Ammon's horn (tissue), 1 donor: ENCODE measurements around the gene C1R.

ENCODE experiments used
- DNase-seq: peaks from one replicate; pipeline ENCODE4 v3.0.0-alpha.2; 2016; ENCODE audit warnings: low spot score

Gene C1R

DNA sequence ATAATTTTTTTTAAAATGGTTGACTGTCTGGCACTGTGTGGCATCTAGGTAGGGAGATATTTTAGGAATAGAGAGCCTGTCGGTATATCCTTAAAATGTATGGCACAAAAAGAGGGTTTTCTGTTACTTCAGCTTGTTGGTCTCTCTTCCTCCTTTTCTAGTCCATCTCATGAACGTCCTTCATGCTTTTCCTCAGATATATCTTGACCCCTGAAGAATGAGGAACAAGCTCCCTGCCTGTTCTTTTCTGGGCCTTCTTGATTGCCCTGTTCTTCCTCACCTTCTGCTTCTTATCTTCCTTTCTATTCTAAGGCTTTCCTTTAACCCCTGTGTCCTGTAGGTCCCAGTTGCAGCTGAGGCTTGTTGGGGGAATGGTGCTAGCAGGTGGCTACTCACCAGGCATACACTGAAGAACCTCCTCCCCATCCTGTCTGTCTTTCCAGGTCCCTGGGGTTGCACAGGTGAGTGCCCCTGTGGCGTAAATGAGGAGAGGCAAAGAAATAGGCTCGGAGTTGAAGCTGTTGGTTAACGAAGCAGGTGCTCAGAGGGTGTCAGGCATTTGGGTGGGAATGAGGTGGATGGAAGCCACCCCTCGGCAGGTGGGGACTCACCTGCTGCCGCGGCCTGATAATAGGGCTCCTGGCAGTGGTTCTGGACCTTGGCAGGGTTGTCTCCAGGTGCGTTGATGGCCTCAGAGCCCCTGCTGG is 7.2 kb upstream of the C1R start:
- no peak for DNase-seq

DNA sequence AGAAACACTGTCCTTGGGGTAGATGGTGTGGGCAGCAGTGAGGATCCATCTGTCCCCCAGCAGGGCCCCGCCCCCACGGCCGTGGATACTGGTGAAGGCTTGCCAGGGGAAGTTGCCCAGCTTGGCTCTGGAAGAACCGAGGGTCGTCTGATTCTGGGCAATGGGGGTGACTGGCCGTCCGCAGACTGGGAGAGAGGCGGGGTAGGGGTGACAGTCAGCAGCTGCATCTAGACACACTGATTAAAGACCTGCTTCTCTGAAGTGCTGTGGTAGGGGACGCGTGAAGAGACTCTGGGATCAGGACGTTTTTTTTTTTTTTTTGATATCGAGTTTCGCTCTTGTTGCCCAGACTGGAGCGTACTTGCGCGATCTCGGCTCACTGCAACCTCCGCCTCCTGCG is 4.7 kb upstream of the C1R start:
- no peak for DNase-seq

DNA sequence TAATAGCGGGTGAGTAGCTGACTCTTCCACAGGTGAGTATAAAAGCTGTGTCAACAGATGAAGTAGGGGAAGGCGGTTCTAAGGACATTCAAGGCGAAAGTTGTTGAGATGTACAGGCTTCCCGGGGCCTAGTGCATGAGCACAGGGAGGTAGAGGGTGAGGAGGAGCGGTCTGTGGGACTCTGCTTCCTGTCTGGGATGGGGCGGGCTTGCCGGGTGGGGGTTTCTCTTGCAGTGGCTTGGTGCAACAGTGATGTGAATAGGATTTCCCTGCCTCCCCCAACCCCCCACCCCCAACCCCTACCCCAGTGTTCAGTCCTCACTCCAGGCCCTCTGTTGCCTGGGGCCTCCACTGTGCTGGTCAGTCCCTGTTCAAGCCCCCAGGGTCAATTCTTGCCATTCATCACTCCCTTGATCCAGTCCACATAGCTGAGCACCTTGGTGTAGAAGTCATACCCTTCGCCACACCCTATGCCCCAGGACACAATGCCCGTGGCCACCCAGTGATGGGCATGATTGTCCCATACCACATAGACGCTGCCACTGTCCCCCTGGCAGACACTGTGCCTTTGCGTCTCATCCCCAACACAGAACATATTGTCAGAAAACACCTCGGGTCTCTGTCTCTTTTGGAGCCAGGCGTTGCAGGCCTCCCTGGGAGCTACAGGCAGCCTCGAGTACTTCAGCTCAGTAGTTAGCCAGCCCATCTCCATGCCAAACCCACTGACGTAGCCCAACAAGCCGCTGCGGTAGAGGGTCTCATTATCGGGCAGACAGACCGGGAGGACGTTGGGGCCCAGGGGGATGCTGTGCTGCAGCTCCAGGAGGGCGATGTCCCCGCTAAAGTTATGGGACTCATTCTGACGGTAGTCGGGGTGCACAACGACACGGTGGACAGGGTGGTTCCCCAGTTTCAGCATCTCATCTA is 4.0 kb upstream of the C1R start:
- DNase-seq: no peak

DNA sequence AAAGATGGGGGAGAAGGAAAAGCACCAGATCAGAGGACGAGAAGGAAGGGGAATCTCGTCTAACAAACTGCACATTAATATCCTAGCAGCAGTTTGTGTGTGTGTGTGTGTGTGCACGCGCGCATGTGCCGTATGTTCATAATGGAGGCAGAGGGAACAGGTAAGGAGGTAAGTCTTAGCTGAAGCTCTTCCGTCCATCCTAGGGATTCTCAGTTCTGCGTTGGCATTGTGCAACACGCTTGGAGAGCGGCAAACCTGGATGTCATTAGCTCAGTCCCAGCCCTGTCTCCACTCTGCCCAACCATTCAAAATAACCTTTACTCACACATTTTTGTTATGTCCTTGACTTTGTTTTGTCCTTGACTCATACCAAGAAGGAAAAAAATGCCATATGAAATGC is 1.6 kb upstream of the C1R start:
- DNase-seq: no peak

DNA sequence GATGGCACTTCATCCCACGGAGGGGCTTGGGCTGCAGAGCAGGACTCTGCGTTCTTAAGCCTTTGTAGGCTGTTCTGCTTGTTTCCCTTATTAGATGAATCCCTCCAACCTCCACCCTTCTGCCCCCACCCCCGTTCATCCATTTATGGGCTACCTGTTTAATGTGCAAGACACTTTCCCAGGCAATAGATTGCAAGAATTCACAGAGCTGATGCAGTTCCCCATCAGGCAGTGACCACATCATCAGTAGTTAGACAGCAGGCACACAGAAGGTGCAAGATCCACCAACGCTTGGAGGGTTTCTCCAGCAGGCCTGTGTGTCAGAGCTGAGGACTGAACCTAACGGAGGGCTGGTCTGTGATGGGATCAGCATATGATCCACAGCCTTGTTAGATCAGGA is 1.2 kb upstream of the C1R start:
- DNase-seq: no peak

DNA sequence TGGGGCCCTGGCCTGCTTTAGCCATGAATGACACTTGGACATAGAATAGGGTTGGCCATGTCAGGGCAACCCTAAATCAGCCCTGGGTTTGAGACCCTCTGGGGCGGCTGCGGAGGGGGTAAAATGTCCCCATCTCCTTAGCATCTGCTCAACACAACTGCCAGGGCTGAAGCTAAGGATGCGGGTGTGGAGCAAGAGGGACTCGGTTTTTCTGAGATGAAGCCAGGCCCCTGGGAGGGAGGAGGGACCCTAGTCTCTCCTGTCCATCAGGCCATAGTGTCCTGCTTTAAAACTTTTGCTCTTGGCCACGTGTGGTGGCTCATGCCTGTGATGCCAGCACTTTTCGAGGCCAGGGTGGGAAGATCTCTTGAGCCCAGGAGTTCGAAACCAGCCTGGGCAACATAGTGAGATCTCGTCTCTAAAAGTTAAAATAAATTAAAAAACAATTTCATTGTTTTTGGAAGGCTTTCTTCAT is 778 bp upstream of the C1R start:
- DNase-seq: no peak

DNA sequence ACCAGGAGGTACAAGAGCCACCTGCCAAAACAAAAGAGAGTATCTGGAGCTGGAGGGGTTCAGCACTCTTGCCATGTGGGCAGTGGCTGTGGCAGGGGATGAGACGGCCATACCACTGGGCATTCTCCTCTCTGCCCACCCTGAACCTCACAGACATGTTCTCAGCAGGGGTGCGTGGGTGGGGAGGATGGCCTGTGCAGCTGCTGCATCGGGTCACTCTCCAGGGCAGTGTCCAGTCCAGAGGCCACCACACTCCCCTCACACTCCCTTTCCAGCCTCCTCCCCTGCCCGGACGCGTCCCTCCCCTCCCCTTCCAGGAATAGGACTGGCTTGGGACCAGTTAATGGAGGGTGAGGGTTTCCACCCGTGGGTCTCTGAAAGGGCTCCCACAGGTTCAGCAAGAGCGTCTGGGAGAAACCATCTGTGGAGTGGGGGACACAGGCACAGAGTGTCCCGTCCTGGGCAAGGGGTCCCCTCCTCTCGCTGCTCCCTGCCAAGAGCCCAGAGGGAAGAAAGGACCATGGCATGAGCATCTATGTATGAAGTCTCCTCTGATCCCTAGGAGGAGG is 501 bp downstream of the C1R start:
- no peak for DNase-seq

DNA sequence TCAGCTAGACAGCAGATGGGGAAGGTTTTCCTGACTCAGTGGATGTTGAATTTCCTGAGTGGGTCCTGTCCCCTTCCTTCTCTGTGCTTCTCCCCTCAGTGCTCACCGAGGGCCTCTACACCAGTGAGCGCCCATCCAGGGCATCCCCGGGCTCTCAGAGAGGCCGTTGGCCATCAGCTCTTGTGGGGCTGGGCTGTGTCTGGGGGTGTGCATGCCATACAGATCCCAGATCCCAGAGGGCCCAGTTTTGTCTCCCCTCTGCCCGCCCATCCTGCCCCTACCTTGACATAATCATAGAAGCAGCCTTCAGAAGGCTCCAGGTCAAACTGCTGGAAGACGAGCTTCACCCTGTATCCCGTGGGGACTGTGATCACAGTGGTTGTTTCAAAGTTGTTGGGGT is 1.1 kb downstream of the C1R start:
- DNase-seq: no peak

DNA sequence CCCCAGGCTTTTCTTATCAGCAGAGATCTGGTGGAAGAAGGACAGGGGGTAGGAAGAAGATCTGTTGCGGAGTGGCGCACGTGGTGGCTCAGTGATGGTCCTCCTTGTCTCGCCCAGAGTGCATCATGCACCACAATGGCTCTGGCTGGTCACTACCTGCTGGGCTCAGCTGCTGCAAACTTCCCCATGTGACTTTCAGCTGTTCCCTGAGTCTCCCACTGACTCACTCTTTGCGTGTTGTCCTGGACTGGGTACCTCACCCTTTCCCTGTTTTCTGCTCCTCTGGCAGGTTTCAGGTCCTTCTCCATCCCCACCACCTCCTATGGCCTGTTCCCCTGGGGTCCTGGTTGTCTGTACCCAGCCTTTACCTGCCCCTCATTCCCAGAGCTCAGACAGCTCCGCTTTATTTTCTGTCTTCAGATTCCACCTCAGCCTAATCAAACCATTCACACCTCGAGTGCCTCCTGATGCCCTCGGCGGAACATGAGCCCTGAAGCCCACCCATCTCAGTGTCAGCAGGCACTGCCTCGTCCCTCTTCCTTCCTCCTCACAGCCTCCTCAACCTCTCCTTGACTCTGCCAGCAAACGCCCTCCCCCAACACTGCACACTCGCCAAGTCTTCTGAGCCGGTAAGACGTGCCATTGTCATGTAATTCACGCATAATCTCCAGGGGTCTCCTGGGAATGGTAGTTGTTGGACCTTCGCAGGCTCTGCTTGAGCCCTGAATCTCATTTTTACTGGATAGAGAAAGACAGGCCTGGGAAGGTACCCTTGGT is 1.8 kb downstream of the C1R start:
- DNase-seq: no peak

DNA sequence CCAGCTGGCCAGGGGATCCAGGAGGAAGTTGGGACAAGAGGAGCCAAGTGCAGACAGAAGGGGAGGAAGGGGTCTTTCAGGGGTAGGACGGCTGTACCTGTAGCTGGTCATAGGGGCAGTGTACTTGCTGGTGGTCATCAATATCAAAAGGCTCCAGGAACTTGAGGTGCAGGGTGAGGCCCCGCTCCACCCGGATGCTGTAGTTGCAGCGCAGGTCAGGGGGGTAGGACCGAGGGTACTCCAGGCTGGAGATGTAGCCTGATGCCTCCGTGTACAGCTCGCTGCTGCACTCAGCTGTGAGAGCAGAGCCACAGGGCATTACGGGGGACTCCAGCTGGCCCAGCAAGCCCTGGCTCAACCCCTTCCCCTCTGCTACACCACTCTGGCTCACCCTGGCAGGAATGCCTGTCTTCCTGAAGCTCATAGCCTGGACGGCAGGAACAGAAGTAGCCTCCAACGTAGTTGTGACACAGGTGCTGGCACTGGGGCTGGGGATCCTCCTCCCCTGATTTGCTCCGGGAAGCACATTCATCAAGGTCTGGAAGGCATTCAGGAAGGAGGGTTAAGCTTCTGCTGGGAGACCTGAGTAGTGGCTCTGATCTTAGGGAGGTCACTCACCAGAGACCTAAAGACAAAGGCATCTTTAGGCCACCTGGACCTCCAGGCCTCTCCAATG is 2.9 kb downstream of the C1R start:
- no peak for DNase-seq

DNA sequence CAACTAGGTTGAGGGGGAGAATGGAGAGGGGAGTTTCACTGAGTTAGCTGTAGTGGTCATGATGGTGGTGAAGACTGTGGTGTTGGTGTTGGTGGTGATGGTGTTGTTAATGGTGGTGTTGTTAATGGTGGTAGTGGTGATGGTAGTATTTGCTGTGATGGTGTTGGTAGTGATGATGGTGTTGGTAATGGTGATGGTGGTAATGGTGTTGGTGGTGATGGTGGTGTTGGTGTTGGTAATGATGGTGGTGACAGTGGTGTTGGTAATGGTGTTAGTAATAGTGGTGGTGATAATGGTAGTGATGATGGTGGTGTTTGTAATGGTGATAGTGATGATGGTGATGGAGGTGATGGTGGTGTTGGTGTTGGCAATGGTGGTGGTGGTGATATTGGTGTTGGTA is 9.1 kb downstream of the C1R start:
- no peak for DNase-seq

DNA sequence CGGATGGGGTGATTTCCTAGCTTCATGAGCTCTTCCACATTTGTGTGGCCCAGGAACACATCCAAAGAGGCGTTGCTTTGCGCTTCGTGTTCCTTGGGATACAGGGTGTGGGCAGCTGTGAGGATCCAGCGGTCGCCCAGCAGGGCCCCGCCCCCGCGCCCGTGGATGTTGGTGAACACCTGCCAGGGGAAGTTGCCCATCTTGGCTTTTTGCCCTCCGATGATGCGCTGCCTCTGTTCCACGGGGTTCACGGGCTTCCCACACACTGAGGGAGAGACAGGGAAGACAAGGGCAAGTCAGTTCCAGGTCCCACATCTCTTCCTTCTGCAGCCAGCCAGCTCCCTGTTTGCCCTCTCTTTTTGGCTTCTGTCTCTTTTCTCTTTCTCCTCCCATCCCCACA is 11.2 kb downstream of the C1R start:
- no peak for DNase-seq

DNA sequence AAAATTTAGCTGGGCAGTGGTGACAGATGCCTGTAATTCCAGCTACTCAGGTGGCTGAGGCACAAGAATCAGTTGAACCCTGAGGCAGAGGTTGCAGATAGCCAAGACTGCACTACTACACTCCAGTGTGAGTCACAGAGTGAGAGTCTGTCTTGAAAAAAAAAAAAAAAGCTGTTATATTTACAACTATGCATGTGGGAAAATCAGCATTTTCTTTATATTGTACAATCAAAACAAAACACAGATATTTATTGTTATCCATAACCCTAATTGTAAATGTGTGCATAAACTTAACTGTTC is 12.5 kb downstream of the C1R start:
- DNase-seq: no peak

DNA sequence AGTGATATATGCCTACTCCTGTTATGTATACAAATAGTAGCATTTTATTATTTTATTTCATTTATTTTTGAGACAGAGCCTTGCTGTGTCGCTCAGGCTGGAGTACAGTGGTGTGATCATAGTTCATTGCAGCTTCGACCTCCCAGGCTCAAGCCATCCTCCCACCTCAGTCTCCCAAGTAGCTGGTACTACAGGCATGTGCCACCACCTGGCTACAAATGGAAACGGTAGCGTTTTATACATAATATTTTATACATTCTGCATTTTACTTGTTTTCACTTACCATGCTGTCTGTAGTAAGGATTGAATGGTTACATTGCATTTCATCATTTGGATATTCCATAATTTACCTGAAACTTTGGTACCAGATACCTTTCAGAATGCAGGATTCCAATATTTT is 14.1 kb downstream of the C1R start:
- no peak for DNase-seq

DNA sequence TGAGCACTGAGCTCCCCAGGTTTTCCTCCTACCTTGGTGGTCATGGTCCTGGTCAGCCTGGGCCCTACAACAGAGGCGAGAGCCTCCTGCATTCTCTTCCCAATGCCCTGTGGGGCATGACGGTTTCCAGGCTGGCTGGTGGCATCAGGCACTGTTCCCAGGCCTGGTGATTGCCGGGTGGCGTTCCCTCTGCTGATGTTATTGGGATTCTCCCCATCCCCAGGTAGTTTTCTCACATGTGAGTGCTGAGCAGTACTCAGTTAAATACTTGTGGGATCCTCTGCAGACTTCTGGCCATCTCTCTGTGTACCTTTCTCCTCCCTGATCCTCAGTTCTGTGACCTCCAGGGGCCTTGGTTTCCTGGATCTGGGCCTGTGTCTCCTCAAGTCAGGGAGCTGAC is 15.8 kb downstream of the C1R start:
- DNase-seq: no peak

DNA sequence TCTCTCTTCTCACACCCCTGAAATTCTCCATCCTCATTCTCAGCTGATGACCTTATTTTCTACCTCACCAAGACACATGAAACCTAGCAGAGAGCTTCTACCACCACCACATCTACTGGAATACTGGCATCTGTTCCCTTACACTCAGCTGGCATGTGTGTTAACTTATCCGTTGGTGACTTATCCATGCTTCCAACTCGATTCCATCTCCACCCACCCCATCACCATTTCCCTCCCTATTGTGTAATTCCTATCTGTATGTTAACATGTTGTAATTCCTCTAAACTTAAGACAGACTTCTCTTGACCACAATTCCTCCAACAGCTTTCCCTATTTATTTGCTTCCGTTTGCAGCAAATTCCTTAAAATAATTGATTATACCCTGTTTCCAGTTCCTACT is 16.3 kb downstream of the C1R start:
- no peak for DNase-seq

DNA sequence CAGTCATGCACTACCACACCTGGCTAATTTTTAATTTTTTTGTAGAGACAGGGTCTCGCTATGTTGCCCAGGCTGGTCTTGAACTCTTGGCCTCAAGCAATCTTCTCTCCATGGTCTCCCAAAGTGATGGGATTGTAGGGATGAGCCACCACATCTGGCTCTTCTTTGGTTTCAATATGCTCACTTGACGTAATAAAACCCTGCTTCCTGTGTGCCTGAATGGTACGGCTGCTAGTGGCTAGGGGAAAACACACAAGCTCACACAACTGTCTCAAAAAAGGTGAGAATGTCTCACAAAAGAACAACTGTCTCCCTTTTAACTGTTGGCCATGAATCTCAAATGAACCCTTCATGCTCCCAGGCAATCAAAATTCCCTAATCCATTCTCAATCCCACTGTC is 16.7 kb downstream of the C1R start:
- no peak for DNase-seq

DNA sequence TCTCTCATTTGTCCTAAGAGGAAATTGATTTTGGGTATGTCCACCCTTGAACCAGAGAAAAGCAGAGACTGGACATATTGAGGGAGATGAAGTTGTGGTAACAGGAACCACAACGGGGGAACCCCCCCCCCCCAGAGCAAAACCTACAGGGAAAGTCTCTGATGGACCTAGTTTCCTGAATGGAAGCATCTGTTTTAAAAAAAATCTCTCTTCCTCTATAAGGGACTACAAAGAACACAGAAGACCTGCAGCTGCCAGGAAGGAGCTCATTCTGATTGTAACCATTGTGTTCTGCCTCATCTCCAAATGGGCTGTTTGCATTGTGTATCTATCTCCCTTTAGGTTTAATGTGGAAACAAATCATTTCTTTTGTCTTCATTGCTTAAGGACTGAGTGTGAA is 18.3 kb downstream of the C1R start:
- no peak for DNase-seq

DNA sequence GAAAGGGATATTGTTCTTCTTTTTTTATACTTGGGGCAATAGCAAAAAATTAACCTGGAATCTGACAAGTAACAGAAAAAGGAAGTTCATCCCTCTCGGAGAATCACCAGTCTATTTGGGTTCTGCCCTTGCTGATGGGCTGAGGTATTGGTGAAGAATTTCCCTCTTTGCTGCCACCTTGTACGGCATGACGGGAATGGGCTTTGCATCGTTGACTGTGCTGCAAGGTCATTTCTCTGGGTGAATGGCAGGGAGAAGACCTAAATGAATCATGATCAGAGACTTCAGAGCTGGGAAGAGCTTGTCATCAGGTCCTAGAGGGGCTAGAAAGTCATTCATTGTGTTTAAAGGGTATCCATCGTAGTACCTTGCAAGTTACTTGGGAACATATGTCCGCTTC is 19.7 kb downstream of the C1R start:
- no peak for DNase-seq

DNA sequence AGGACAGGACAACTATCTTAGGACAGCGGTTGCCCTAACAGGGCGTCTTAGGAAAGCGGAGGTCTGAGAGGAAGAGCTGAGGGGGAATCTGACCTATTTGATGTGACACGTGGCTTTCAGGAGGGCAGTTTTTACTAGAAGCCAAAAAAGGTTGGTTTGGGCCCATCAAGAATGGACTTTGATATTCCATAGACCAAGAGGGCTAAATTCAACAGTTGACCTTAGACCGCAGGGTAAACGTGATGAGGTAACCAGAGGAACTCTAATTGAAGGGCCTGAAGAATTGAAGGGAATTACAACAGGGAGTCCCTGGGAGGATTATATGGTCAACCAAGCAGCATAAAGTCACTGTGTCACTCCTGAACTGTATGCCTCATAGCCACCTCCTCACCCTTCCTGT is 20.2 kb downstream of the C1R start:
- no peak for DNase-seq

DNA sequence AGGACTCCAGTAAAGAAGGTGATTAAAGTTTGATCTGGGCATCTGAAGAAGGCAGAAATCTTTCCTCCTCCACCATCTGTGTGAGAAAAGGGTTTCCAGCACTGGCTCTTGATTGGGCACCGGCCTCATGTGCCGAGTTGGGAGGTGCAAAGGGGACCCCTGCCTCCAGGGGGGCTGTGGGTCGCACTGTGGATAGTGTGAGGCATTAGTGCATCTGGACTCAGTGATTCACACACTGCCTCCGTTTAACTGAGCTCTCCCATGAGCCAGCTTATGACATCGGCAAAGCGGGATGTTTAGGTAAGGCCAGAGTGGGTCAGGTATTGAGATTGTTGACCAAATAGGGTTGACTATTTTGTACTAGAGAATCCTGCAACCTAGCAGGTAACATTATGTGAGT is 22.9 kb downstream of the C1R start:
- no peak for DNase-seq

DNA sequence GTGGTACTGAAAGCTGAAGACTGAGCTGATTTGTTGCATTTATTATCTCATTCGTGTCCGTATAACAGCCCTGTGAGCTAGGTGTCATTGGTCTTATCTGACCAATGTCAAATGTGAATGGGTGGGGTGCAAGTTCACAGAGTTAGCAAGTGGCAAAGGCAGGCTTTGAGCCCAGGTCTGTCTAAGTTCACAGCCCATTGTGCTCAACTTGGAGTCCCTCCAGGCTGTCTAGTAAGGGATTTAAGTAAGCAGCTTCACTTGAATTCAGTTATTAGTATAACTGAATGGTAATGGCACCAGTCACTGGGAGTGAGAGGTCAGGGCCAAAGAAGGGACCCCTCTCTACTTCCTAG is 23.3 kb downstream of the C1R start:
- no peak for DNase-seq
